ENCODE results near the gene TTLL10. TPM values are rescaled to one million over a fixed set of nuclear protein-coding genes. Genes with fewer than 3 reads are reported as not detected.

TTLL10 gene
- total and polyA plus RNA-seq, 2 experiments from 2014 or later = not detected

DNA sequence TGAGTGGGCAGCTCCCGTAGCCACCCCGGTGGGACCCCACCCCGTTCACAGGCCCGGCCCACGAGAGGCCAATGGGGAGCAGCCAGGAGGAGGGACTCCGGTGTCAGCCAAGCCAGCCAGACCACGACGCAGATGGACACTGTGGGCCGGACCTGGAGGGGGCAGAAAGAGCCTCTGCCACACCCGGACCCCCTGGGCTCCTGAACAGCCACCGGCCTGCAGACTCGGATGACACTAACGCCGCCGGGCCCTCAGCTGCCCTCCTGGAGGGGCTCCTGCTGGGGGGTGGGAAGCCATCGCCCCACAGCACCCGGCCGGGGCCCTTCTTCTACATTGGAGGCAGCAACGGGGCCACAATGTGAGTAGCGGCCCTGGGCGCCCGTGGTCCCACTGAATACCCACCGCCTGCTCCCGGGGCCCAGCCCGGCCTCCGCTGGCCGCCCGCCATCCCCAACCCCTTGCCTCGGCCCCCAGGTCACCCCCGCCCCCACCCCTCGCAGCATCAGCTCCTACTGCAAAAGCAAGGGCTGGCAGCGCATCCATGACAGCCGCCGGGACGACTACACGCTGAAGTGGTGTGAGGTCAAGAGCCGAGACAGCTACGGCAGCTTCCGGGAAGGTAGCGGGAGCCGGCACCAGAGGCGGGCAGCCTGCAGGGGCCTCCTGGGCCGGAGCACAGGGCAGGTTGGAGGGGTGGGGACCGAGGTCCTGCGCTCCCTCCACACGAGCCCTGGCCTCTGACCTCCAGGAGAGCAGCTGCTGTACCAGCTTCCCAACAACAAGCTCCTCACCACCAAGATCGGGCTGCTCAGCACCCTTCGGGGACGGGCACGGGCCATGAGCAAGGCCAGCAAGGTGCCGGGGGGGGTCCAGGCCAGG, 6.5 kb downstream of the TTLL10 start:
- no peak overlapping the region for H3K9ac ChIP-seq
- no peaks in the 10 kb centered on the region for H4K20me1 ChIP-seq (ENCODE audit: insufficient read depth)
- no peak overlapping the region for H2AFZ ChIP-seq
- H3K9me3 ChIP-seq (ENCODE audit: low read depth) = no peaks in the 10 kb centered on the region
- peaks cover 18% of the 10 kb centered on the region for H3K27me3 ChIP-seq (replicated peaks; ENCODE audit: insufficient read depth)
- H3K4me2 ChIP-seq (ENCODE audit: unreplicated experiment) = no peak overlapping the region
- no peak for DNase-seq
- no peak overlapping the region for H3K27ac ChIP-seq
- H3F3A ChIP-seq (ENCODE audit: insufficient read depth) = no peaks in the 10 kb centered on the region
- no peak for TF ChIP-seq EZH2phosphoT487 (IDR thresholded peaks at IDR 0.05; ENCODE audit: insufficient read depth, low read depth)
- TF ChIP-seq EZH2 (IDR thresholded peaks at IDR 0.05; ENCODE audit: insufficient read depth, poor library complexity, severe bottlenecking) = no peak
- in situ Hi-C loops (cut with MboI) = no loop called here
- H3K36me3 ChIP-seq (ENCODE audit: low read depth) = no peaks in the 10 kb centered on the region
- no peak overlapping the region for H3K4me3 ChIP-seq
- WGBS, 2 experiments (ENCODE audit: low coverage in 1 of 2, low lambda C conversion rate in 2 of 2, missing lambda C conversion rate in 2 of 2) = 41 to 57% methylated on average over 24 to 50 of the region's 51 CpGs
- no peaks in the 10 kb centered on the region for H3K9me2 ChIP-seq (ENCODE audit: insufficient read depth)
- no peaks in the 10 kb centered on the region for H3K79me2 ChIP-seq (ENCODE audit: insufficient read depth)
- no peaks in the 10 kb centered on the region for H3K4me1 ChIP-seq (ENCODE audit: insufficient read depth)

DNA sequence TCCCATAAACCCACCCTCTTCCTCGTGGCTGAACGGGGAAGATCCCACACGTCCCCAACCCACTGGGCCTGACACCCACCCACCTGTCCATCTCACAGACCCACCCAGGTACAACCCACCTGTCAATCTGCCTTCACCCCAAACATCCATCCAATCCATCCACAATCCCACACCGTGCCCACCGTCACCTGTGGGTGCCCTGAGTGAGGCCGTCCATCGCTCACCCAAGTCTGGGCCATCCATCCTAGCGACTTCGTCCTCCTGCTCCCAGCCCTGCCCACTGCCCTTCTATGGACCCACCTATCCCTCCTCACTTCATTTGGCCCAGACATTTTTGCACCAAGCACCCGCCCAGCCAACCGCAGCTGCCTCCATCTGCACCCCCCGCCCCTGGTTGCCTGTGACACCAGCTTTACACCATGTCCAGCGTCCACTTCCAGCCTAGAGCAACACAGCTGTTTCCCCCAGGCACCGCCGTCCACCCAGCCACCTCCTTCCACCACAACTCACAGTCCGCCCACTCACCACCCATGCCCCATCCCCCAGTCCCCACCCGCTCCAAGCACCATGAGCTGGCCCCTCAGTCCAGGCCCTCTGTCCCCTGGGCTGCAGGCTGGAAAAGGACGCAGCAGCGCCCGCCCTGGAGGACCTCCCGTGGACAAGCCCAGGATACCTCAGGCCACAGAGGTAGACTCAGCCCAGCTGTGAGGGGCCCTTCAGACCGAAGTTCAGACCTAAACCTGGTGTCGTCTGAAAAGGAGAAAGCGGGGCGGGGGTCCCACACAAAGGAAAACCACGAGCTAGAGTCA, 7.7 kb downstream of the TTLL10 start:
- no peak overlapping the region for H2AFZ ChIP-seq
- DNase-seq = no peak
- TF ChIP-seq EZH2phosphoT487 (IDR thresholded peaks at IDR 0.05; ENCODE audit: insufficient read depth, low read depth) = no peak
- no peak for TF ChIP-seq EZH2 (IDR thresholded peaks at IDR 0.05; ENCODE audit: insufficient read depth, poor library complexity, severe bottlenecking)
- H3K79me2 ChIP-seq (ENCODE audit: insufficient read depth) = no peaks in the 10 kb centered on the region
- in situ Hi-C loops (cut with MboI) = no loop called here
- H3K27me3 ChIP-seq (replicated peaks; ENCODE audit: insufficient read depth) = peaks cover 18% of the 10 kb centered on the region
- 70 to 79% methylated on average over 16 to 26 of the region's 26 CpGs for WGBS, 2 experiments (ENCODE audit: low coverage in 1 of 2, low lambda C conversion rate in 2 of 2, missing lambda C conversion rate in 2 of 2)
- H3F3A ChIP-seq (ENCODE audit: insufficient read depth) = no peaks in the 10 kb centered on the region
- H3K9me2 ChIP-seq (ENCODE audit: insufficient read depth) = no peaks in the 10 kb centered on the region
- H3K27ac ChIP-seq = no peak overlapping the region
- no peaks in the 10 kb centered on the region for H3K4me1 ChIP-seq (ENCODE audit: insufficient read depth)
- no peak overlapping the region for H3K4me3 ChIP-seq
- H3K4me2 ChIP-seq (ENCODE audit: unreplicated experiment) = no peak overlapping the region
- no peaks in the 10 kb centered on the region for H3K36me3 ChIP-seq (ENCODE audit: low read depth)
- no peak overlapping the region for H3K9ac ChIP-seq
- no peaks in the 10 kb centered on the region for H4K20me1 ChIP-seq (ENCODE audit: insufficient read depth)
- H3K9me3 ChIP-seq (ENCODE audit: low read depth) = no peaks in the 10 kb centered on the region

DNA sequence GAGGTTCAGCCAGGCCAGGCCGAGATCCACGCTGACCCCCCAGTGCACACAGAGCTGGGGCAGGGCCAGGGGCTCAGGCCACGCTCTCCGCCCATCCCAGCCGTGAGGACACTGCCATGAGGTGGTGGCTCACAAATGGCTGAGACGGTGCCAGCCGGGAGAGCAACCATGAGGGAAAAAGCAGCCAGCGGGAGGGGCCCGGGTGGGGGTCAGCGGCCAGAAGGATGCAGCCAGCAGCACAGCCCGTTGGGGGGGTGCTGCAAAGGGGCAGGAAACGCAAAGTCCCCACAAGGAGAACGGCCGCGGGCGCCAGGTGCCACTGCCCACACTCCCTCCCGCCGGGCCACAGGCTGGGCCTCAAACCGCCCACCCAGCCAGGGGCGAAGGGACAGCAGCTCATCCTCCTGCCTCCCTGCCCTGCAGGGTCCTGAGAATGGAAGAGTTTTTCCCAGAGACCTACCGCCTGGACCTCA, 8.3 kb downstream of the TTLL10 start:
- in situ Hi-C loops (cut with MboI) = no loop called here
- 83 to 89% methylated on average over 14 to 17 of the region's 21 CpGs for WGBS, 2 experiments (ENCODE audit: low coverage in 1 of 2, low lambda C conversion rate in 2 of 2, missing lambda C conversion rate in 2 of 2)
- H3K36me3 ChIP-seq (ENCODE audit: low read depth) = no peaks in the 10 kb centered on the region
- H3K9me2 ChIP-seq (ENCODE audit: insufficient read depth) = no peaks in the 10 kb centered on the region
- H3K9me3 ChIP-seq (ENCODE audit: low read depth) = no peaks in the 10 kb centered on the region
- H3K9ac ChIP-seq = no peak overlapping the region
- no peaks in the 10 kb centered on the region for H3K79me2 ChIP-seq (ENCODE audit: insufficient read depth)
- no peaks in the 10 kb centered on the region for H4K20me1 ChIP-seq (ENCODE audit: insufficient read depth)
- no peaks in the 10 kb centered on the region for H3K4me1 ChIP-seq (ENCODE audit: insufficient read depth)
- no peak overlapping the region for H2AFZ ChIP-seq
- H3K4me2 ChIP-seq (ENCODE audit: unreplicated experiment) = no peak overlapping the region
- peaks cover 12% of the 10 kb centered on the region for H3K27me3 ChIP-seq (replicated peaks; ENCODE audit: insufficient read depth)
- H3K4me3 ChIP-seq = no peak overlapping the region
- no peaks in the 10 kb centered on the region for H3F3A ChIP-seq (ENCODE audit: insufficient read depth)
- TF ChIP-seq EZH2phosphoT487 (IDR thresholded peaks at IDR 0.05; ENCODE audit: insufficient read depth, low read depth) (no peak), EZH2 (IDR thresholded peaks at IDR 0.05; ENCODE audit: insufficient read depth, poor library complexity, severe bottlenecking) (no peak)
- H3K27ac ChIP-seq = no peak overlapping the region
- no peak for DNase-seq

- Histone ChIP-seq H3K4me2 (ENCODE audit: unreplicated experiment) (no peak overlapping the region), H3K27me3 (replicated peaks; ENCODE audit: insufficient read depth) (peaks cover 5% of the 10 kb centered on the region), H3K4me3 (no peak overlapping the region), H3K9me2 (ENCODE audit: insufficient read depth) (no peaks in the 10 kb centered on the region), H3K9me3 (ENCODE audit: low read depth) (no peaks in the 10 kb centered on the region), H4K20me1 (ENCODE audit: insufficient read depth) (no peaks in the 10 kb centered on the region), H3K79me2 (ENCODE audit: insufficient read depth) (no peaks in the 10 kb centered on the region), H3F3A (ENCODE audit: insufficient read depth) (no peaks in the 10 kb centered on the region), H3K9ac (no peak overlapping the region), H3K36me3 (ENCODE audit: low read depth) (no peaks in the 10 kb centered on the region), H2AFZ (no peak overlapping the region), H3K27ac (no peak overlapping the region), H3K4me1 (ENCODE audit: insufficient read depth) (no peaks in the 10 kb centered on the region)
- no peak for DNase-seq
- WGBS, 2 experiments (ENCODE audit: low coverage in 1 of 2, low lambda C conversion rate in 2 of 2, missing lambda C conversion rate in 2 of 2) = 55 to 65% methylated on average over 17 to 38 of the region's 39 CpGs
- no peak for TF ChIP-seq EZH2 (IDR thresholded peaks at IDR 0.05; ENCODE audit: insufficient read depth, poor library complexity, severe bottlenecking)
- no peak for TF ChIP-seq EZH2phosphoT487 (IDR thresholded peaks at IDR 0.05; ENCODE audit: insufficient read depth, low read depth)
- in situ Hi-C loops (cut with MboI) = no loop called here
Observed at GRCh38 chr1:1182491-1183220, 9.0 kb downstream of the TTLL10 start.

Data from GM23248 (cell line).